Suppressor macrophage (primary cell): ENCODE measurements around the gene KCTD5.
A peak's percentile ranks its signal among the peaks of the same experiment; 100 is the strongest.
"Not testable (repeated sequence)": the region's sequence is repeated elsewhere in the genome, so short reads cannot be mapped to it uniquely, and the experiment has no call there.

Source experiments
- DNase-seq, 4 experiments: peaks; one replicate each; pipeline ENCODE4 v3.0.0-alpha.2; 2020 to 2022
- total RNA-seq, 17 experiments: gene quantifications; one replicate each; lab custom pipeline; 2026; ENCODE audit warnings: mixed read lengths in 6 of 17, inconsistent platforms in 3 of 17; lab: John Stamatoyannopoulos, UW

KCTD5 gene, protein sequence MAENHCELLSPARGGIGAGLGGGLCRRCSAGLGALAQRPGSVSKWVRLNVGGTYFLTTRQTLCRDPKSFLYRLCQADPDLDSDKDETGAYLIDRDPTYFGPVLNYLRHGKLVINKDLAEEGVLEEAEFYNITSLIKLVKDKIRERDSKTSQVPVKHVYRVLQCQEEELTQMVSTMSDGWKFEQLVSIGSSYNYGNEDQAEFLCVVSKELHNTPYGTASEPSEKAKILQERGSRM
- 35.0 to 88.5 (median 57.5) reads per million in 17 experiments for total RNA-seq

DNA sequence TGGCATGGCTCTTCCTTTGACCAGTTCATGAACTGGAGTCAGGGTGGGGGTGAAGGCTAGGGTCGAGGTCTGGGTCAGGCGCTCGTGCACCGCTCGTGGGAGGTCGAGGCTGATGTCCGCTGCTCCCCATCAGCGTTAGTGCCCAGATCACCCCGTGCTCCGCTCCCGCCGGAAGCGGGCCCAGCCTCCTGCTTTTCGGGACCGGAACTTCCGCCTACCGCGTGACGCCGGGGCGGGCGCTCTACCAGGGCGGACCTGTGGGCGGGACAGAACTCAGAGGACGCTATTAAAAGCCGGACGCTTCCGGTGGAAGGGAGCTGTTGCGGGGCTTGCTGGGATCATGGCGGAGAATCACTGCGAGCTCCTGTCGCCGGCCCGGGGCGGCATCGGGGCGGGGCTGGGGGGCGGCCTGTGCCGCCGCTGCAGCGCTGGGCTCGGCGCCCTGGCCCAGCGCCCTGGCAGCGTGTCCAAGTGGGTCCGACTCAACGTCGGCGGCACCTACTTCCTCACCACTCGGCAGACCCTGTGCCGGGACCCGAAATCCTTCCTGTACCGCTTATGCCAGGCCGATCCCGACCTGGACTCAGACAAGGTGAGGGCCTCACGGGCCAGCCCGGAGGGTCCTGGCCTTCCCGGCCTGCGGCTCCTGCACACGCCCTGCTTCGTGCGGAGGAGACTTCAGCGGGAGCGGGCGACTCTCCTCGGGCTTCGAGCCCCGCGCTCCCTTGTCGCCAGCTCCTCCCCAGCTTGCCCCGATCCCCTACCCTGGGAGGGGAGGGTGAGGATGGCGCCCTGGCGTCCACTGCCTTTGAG, at the start of gene KCTD5:
KCTD5 (plus strand) TSS at position 315 of the 813 bp plus-strand sequence; CDS start at position 341, 26 bp downstream.
- DNase-seq: peak; percentile 98 to 100 (median 99)

DNA sequence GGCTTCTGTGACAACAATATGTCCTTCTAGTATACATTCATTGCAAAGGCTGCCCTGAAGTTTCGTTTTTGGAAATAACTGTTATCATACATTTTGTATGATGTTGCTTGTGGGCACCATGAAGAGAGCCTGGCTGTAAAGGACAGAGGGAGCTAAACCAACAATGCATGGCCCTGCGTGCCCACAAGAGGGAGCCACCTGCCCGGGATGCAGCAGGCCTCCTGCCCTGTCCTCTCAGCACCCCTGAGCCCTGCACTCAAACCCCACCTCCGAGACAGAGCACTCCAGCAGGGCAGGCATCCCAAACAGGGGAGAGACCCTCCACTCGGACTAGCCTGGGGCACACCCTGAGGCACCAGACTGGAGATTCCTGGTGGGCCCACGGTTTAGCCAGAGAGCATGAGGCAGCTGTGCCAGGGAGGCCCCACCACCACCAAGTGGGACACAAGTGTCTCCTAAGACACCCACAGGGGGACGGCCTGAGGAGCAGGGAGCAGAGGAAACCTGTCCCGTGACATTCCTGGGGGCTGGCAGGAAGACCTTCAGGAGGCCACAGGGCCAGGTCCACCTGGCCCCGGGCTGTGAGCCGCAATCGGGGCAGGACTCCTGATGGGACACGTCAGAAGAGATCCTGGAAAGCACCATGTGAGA, 43.1 kb upstream of the KCTD5 start:
- DNase-seq: not testable (repeated sequence)

DNA sequence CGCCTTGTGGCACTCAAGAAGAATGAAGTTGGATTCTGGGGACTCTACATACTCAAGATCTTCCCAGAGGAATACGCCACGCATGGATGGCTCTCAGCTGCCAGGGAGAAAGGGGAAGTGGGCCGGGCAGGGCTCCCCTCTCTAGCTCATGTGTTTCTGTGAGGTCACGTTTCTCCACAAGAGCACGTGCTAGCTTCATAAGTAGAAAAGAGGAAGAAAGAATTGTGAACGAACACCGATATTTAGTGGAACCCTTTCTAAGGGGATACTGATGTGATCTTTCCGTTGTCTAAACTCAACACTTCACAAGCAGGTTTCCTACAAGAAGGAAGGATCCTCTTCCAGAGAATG, 42.6 kb upstream of the KCTD5 start:
- not testable (repeated sequence) for DNase-seq

DNA sequence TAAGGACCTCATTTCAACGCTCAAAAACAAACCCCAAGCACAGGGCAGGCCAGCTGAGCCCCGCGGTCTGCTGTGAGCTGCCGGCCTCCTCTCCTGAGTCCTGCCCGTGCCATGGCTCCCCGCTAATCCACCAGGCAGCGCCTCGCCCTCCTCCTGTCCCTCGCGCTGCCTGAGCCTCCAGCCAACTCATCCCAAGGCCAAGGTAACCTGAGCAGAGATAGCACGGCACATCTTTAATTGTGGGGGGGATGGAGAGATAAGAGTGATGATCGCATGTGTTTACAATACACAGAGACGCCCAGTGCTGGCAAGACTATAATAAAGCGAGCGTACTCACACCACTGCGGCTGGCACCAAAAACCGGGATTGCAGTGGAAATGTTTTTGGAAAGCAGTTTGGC, 39.8 kb upstream of the KCTD5 start:
- DNase-seq: not testable (repeated sequence)

DNA sequence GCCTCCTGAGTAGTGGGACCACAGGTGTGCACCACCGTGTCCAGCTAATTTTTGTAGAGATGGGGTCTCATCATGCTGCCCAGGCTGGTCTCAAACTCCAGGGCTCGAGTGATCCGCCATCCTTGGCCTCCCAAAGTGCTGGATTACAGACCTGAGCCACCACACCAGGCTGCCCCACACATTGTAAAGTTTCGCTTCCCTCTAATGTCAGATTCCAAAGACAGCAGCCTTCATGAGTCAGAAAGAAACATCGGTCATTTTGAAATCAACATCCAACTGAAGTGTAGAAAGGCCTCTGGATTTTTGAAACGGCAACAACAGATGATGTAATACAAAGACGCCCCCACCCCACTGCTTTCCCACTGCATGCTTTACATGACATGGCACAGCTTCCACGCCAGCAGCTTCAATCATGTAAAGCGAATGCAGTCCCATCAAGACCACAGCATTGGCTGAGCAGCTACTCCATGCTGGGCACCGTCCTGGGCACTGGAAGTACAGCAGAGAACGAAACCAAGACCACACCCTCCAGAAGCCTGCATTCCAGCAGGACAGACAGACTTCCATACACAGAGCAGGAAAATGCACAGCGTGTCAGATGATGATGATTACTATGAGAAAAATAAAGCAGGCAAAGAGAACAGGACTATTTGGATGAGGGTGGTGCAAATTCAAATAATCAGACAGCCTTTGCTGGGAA, 37.4 kb upstream of the KCTD5 start:
- not testable (repeated sequence) for DNase-seq

DNA sequence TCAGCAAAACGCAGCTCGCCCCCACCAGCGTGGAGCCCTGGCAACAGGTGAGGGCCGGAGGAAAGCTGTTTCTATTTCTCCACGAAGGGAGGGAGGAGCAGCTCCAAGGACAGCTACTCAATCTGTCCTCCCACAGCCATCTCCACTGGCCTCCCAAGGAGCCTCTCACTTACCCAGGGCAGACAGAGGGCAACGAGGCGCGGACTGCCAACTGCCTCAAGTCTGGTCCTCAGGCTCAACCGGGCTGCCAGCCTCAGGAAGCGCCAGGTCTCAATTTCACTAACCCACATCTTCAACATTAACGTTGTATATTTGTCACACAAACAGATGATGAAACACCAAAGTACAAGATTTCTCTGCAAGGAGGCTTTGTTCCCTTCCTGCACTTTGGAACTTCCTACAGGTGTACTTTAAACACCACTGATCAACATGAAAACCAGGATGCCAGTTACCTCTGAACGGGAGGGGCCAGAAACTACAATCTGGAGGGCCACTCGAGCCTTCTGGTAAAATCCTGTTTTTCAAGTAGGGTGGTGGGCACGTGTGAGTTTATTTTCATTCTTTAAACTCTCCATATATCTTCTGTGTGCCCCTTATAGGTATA, 31.0 kb upstream of the KCTD5 start:
- not testable (repeated sequence) for DNase-seq

DNA sequence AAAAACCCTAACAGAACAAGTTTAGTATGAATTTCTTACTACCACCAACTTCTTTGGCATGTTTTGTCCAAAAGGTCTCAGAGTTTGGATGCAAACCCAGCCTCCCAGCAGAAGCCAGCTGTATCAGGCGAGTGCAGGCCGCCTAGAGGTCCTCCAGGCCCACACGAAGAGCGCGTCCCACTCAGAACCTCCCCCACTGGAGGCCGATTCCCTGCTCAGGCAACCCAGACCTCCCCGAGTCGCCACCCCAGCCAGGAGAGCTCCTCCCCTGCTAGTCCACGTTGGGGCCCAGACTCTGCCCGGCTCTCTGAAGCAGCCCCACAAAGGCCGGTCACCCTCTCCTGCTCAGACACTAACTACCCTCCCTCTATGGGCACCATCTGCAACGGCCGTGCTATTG, 28.4 kb upstream of the KCTD5 start:
- DNase-seq: not testable (repeated sequence)

DNA sequence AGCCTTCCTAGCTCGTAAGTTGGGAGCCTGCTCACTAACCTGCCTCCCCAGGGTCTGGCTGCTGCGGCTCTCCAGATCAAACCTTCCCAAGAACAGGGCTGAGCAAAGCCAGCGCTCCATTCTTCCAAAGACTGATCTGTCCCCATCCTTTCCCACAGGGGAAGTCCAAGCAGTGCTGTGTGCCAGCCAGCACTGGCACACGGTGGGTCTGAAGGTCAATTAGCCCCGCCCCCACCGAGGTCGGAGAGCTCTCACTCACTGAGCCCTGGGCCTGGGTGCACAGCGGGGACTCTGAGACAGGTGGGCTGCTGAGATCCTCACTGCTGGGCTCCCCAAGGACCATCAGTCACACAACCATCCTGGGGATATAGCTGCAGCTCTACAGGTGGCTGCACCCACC, 27.4 kb upstream of the KCTD5 start:
- DNase-seq: not testable (repeated sequence)

DNA sequence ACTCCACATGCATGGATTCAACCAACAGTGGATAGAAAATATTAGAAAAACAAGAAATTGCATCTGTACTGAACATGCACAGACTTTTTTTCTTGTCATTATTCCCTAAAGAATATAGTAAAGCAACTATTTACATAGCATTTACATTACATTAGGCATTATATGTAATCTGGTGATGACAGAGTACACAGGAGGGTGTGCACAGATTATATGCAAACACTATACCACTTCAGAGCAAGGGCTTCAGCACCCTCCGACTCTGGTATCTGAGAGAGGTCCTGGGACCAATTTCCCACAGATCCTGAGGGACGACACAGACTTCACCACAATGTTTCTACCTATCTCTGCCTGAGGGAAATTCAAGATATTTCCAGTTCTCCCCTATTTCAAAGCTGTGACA, 25.3 kb upstream of the KCTD5 start:
- DNase-seq: no peak

DNA sequence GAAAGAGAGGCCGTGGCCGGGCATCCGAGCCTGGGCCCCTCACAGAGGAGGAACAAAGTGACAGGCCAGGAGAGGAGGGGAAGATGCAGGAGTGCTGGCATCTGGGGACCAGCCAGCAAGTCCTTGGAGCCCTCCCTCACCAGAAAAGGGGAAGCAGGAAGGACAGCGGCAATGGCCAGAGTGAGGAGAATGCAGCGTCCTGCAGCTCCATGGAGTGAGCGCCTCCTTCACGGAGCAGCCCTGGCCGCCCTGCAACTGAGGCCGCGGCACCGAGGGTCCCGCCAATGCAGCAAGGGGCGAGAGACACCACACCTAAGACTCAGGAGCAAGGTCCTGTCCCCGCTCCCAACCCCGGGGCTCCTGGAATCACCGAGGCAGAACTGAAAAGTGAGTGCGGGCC, 24.5 kb upstream of the KCTD5 start:
- DNase-seq: not testable (repeated sequence)

DNA sequence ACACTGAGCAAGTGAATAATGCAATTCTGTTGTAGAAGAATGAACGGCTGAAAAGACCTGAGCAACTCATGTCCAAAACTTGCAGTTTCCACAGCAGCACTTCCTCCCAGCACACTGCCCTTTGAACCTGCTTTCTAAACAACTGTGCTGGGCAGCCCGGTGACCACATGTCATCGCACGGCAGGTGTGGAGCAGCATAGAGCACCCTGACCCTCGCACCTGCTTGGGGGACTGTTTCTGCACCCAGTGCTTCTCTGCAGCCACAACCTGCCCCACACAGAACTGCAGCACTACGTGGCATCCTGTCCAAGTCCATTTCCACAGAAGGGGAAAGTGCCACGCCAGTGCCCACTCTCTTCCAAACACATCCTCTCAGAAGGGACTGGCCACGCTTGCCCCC, 22.8 kb upstream of the KCTD5 start:
- not testable (repeated sequence) for DNase-seq

DNA sequence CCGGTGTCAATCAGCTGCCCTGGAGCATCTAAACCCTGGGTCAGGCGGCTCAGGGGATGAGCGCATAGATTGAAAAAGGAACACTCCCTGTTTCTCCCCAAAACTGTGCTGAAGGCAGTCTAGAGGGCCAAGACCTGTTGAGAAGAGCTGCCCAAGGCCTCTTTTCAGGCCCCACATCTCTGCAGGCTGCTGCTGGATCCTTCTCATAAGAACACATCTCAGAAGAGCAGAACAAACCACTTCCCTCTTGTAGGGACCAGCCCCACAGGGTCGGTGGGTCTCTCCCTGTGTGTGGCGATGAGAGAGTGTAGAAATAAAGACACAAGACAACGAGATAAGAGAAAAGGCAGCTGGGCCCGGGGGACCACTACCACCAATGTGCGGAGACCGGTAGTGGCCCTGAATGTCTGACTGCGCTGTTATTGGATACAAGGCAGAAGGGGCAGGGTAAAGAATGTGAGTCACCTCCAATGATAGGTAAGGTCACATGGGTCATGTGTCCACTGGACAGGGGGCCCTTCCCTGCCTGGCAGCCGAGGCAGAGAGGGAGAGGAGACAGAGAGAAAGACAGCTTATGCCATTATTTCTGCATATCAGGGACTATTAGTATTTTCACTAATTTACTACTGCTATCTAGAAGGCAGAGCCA, 22.2 kb upstream of the KCTD5 start:
- DNase-seq: not testable (repeated sequence)

DNA sequence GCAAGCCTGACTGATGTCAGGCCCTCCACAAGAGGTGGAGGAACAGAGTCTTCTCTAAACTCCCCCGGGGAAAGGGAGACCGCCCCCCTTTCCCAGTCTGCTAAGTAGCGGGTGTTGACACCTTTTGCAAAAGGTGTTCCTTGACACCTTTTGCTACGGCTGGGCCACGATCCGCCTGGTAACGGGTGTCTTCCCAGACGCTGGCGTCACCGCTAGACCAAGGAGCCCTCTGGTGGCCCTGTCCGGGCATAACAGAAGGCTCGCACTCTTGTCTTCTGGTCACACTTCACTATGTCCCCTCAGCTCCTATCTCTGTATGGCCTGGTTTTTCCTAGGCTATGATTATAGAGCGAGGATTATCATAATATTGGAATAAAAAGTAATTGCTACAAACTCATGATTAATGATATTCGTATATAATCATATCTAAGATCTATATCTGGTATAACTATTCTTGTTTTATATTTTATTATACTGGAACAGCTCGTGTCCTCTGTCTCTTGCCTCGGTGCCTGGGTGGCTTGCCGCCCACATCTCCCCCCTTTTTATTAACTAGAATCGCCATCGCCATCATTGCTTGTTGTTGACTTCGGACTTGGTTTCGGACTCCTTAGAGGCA, 21.5 kb upstream of the KCTD5 start:
- DNase-seq: peak in 3 of 4 experiments; percentile 7 to 48 (median 47)

DNA sequence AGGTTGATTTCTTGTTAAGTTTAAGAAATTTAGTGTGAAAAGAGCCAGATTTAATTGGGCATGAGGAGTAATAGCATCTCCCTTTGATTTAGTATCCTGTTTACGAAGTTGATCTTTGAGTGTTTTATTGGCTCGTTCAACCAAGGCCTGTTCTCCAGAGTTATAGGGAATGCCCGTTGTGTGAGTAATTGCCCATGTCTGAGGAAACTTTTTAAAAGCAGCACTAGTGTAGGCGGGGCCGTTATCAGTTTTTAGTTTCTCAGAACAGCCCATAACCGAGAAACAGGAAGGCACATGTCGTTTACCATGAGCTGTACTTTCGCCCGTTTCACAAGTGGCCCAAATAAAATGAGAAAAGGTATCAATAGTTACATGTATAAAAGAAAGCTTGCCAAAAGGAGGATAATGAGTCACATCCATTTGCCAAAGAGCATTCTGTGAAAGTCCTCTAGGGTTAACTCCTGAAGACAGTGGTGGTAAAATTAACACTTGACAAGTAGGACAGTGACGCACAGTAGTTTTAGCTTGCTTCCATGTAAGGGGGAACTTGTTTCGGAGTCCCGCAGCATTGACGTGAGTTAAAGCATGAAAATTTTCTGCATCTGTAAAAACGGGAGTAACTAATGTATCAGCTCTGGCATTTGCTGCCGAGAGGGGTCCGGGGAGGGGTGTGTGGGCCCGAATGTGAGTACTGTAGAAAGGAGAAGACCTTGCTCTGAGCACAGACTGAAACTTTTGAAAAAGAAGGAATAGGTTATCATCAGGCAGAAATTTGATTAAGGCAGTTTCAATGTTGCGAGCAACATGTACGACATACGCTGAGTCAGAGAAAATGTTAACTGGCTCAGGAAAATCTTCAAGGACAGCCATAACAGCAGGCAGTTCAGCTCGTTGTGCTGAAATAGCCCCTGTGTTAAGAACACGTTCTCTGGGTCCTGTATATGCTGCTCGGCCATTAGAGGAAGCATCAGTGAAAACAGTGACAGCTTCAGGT, 18.5 kb upstream of the KCTD5 start:
- DNase-seq: peak; percentile 17 to 50 (median 40)

DNA sequence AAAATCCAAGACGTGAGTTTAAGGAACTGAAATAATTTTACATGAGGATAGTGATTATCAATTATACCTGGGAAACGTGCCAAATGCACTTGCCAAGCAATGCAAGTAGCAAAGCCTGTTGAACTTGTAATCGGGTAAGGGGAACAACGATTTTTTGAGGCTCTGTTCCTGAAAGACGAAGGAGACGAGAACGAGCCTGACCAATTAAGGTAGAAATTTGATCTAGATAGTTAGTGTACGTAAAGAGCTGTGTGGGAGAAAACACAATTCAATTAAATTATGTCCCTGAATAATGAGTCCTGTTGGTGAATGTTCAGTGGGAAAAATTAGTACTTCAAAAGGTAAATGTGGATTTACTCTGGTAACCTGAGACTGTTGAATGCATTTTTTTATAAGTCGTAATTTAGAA, 17.7 kb upstream of the KCTD5 start:
- no peak for DNase-seq

DNA sequence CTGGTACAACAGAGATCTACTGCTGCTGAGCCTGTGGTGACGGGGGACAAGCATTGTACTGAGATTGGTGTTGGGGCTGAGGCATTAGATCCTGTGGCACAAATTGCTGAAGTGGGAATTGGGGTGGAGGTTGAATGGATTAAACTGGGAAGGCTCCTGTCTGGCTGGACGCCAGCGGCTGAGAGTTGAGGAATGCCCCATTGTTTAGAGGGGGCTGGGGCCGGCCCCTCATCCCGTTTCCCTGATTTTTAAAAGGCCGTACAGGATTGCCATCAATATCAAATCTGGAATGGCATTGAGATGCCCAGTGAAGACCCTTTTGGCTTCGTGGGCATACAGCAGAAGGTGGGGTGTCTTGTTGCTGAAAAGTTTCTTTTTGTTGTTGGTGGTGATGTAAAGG, 15.7 kb upstream of the KCTD5 start:
- not testable (repeated sequence) for DNase-seq

DNA sequence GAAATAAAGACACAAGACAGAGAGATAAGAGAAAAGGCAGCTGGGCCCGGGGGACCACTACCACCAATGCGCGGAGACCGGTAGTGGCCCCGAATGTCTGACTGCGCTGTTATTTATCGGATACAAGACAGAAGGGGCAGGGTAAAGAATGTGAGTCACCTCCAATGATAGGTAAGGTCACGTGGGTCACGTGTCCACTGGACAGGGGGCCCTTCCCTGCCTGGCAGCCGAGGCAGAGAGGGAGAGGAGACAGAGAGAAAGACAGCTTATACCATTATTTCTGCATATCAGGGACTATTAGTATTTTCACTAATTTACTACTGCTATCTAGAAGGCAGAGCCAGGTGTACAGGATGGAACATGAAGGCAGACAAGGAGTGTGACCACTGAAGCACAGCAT, 12.7 kb upstream of the KCTD5 start:
- DNase-seq: not testable (repeated sequence)

DNA sequence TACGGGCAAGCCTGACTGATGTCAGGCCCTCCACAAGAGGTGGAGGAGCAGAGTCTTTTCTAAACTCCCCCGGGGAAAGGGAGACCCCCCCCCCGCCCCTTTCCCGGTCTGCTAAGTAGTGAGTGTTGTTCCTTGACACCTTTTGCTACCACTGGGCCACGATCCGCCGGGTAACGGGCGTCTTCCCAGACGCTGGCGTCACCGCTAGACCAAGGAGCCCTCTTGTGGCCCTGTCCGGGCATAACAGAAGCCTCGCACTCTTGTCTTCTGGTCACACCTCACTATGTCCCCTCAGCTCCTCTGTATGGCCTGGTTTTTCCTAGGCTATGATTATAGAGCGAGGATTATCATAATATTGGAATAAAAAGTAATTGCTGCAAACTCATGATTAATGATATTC, 12.3 kb upstream of the KCTD5 start:
- peak; percentile 51 to 84 (median 64) for DNase-seq

DNA sequence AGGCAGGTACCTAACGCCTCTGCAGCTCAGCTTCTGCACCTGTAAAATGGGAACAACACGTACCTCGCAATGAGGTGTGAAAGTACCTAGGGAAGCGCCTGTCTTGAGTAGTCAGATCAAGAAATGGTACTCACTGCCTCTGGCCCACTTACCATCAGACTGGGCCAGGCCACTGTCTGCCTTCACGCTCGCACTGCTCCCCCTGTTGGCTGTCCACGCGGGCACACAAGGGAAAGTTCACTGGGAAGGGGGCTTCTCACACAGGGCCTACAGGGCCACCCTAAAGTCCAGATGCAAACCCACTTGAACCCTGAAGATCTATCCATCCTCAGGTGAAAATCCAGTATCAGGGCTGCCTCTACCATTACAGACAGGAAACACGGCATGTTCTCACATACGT, 11.1 kb upstream of the KCTD5 start:
- peak in 2 of 4 experiments; percentile 17 to 48 for DNase-seq

DNA sequence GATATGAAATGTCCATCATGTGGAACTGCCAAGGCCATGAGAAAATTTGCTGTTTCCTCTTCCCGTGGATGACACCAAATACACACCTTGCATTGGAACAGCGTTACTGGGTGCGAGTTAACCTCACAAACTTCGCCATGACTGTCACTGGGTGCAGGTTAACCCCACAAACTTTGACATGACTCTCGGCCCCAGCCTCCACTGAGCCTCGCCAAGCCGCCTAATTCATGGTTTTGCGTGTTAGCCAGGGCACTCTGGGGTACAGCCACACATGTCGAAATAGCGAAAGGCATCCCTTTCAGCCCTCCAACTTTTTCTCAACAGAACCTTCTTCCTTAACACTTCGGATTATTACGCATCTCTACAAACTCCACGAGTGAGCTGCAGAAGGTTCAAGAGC, 10.6 kb upstream of the KCTD5 start:
- DNase-seq: no peak
